ENCODE measurements around the gene MGST1.
"Not testable (repeated sequence)": the region's sequence is repeated elsewhere in the genome, so short reads cannot be mapped to it uniquely, and the experiment has no call there.

The MGST1 gene

GRCh38 chr12:16384732-16385131, 37.3 kb downstream of the MGST1 start:
- H3K9me3 ChIP-seq = no peaks in the 10 kb centered on the region
- H3K4me1 ChIP-seq = no peaks in the 10 kb centered on the region
- no peak overlapping the region for H3K4me3 ChIP-seq
- TF ChIP-seq Cebpa-rat (IDR thresholded peaks at IDR 0.05) = no peak
- H3K27me3 ChIP-seq = no peaks in the 10 kb centered on the region
- no peak overlapping the region for H3K9ac ChIP-seq
- no peaks in the 10 kb centered on the region for H4K20me1 ChIP-seq
- no peaks in the 10 kb centered on the region for H3K36me3 ChIP-seq
- H3K27ac ChIP-seq = no peak overlapping the region
- no peak overlapping the region for H3K4me2 ChIP-seq

- no peaks in the 10 kb centered on the region for H4K20me1 ChIP-seq
- no peak overlapping the region for H3K9ac ChIP-seq
- H3K4me3 ChIP-seq = no peak overlapping the region
- H3K9me3 ChIP-seq = no peaks in the 10 kb centered on the region
- no peaks in the 10 kb centered on the region for H3K27me3 ChIP-seq
- no peaks in the 10 kb centered on the region for H3K4me1 ChIP-seq
- TF ChIP-seq Cebpa-rat (IDR thresholded peaks at IDR 0.05) = no peak
- no peak overlapping the region for H3K4me2 ChIP-seq
- no peaks in the 10 kb centered on the region for H3K36me3 ChIP-seq
- no peak overlapping the region for H3K27ac ChIP-seq
These were observed 38.6 kb downstream of the MGST1 start for GRCh38 chr12:16385782-16386646.

DNA sequence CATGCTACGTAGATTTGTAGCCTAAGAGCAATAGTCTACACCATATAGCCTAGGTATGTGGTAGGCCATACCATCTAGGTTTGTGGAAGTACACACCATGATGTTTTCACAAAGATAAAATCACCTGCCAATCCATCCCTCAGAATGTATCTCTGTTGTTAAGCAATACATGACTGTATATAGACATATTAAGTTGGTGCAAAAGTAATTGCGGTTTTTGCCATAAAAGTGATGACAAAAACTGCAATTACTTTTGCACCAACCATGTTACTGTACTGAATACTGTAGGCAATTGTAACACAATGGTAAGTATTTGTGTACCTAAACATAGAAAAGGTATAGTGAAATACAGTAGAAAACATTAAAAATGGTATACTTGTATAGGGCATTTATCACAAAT, 40.5 kb downstream of the MGST1 start:
- Histone ChIP-seq H3K4me2 (no peak overlapping the region), H3K27ac (no peak overlapping the region), H3K27me3 (no peaks in the 10 kb centered on the region), H3K36me3 (no peaks in the 10 kb centered on the region), H3K4me1 (no peaks in the 10 kb centered on the region), H3K9me3 (no peaks in the 10 kb centered on the region), H3K4me3 (no peak overlapping the region), H4K20me1 (no peaks in the 10 kb centered on the region), H3K9ac (no peak overlapping the region)
- TF ChIP-seq Cebpa-rat (IDR thresholded peaks at IDR 0.05) = no peak

GRCh38 chr12:16389594-16389993, 42.1 kb downstream of the MGST1 start:
- H3K4me3 ChIP-seq = no peak overlapping the region
- H3K9ac ChIP-seq = no peak overlapping the region
- H3K4me2 ChIP-seq = no peak overlapping the region
- H3K27ac ChIP-seq = no peak overlapping the region
- 0 out of 2 replicates have a peak, but pooled peaks have one; percentile 20 for TF ChIP-seq Cebpa-rat (IDR thresholded peaks at IDR 0.05)
- no peaks in the 10 kb centered on the region for H3K4me1 ChIP-seq
- no peaks in the 10 kb centered on the region for H3K36me3 ChIP-seq
- no peaks in the 10 kb centered on the region for H4K20me1 ChIP-seq
- no peaks in the 10 kb centered on the region for H3K27me3 ChIP-seq
- peaks cover 6% of the 10 kb centered on the region; the same call in 1 of the 2 replicates for H3K9me3 ChIP-seq

- H3K36me3 ChIP-seq = no peaks in the 10 kb centered on the region
- H4K20me1 ChIP-seq = no peaks in the 10 kb centered on the region
- no peak overlapping the region for H3K9ac ChIP-seq
- no peak overlapping the region for H3K4me2 ChIP-seq
- H3K4me3 ChIP-seq = no peak overlapping the region
- no peaks in the 10 kb centered on the region for H3K4me1 ChIP-seq
- no peak for TF ChIP-seq Cebpa-rat (IDR thresholded peaks at IDR 0.05)
- peaks cover 7% of the 10 kb centered on the region; the same call in 1 of the 2 replicates for H3K9me3 ChIP-seq
- no peaks in the 10 kb centered on the region for H3K27me3 ChIP-seq
- H3K27ac ChIP-seq = no peak overlapping the region
These were observed 45.5 kb downstream of the MGST1 start for GRCh38 chr12:16392846-16393535.

DNA sequence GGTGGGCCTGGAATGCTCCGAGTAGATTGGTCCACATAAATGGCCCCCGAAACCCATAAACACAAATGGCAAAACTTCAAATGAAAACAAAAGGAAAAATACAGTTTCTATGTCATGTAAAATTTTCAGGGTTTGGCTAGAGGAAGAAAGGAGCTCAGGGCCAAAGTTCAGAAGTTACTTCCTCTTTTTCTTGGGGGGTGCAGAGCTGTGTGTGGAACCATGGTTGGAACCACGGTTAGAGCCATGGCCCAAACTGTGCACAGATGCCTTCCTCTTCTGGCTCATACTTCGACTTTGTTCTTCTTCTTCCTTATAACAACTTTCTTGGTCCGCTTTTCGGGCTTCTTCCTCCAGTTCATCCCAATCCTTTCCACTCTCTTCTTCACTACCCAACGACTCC, 51.7 kb downstream of the MGST1 start:
- H3K4me1 ChIP-seq = no peaks in the 10 kb centered on the region
- no peaks in the 10 kb centered on the region for H3K36me3 ChIP-seq
- no peak overlapping the region for H3K27ac ChIP-seq
- no peak overlapping the region for H3K9ac ChIP-seq
- TF ChIP-seq Cebpa-rat (IDR thresholded peaks at IDR 0.05) = no peak
- H3K9me3 ChIP-seq = 0 out of 2 replicates have a peak, but pooled peaks cover 3% of the 10 kb centered on the region
- H4K20me1 ChIP-seq = no peaks in the 10 kb centered on the region
- H3K27me3 ChIP-seq = no peaks in the 10 kb centered on the region
- H3K4me3 ChIP-seq = no peak overlapping the region
- H3K4me2 ChIP-seq = no peak overlapping the region

DNA sequence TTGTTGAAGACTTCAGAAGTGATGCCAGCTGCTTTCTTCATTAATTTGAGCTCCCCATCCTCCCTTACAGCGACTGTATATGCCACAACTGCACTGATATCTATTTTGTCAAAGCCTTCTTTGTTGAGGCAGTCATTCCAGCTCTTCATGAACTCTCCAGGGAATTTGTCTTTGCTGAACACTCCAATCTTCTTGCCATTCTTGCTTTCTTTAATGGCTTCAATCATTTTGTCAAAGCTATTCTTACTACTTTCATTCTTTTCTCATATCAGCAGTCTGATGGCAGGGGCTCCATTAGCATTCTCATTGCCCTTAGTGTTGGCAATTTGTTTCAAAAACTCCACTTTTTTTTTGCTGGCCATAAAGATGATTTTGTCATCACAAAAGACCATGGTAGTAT, 54.4 kb downstream of the MGST1 start:
- not testable (repeated sequence) for H4K20me1 ChIP-seq, H3K27ac ChIP-seq, H3K4me2 ChIP-seq, H3K4me1 ChIP-seq, H3K4me3 ChIP-seq, H3K36me3 ChIP-seq, H3K9me3 ChIP-seq, H3K9ac ChIP-seq, H3K27me3 ChIP-seq

DNA sequence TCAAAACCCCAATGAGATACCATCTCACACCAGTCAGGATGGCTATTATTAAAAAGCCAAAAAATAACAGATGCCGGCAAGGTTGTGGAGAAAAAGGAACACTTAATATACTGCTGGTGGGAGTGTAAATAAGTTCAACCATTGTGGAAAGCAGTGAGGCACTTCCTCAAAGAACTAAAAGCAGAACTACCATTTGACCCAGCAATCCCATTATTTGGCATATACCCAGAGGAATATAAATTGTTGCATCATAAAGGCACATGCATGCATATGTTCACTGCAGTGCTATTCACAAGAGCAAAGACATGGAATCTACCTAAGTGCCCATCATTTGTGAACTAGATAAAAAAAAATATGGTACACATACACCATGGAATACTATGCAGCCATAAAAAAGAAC, 59.9 kb downstream of the MGST1 start:
- Histone ChIP-seq H4K20me1 (no peaks in the 10 kb centered on the region), H3K4me2 (no peak overlapping the region), H3K4me1 (no peaks in the 10 kb centered on the region), H3K9me3 (no peaks in the 10 kb centered on the region), H3K36me3 (no peaks in the 10 kb centered on the region), H3K27me3 (no peaks in the 10 kb centered on the region), H3K27ac (no peak overlapping the region), H3K9ac (no peak overlapping the region), H3K4me3 (no peak overlapping the region)
- no peak for TF ChIP-seq Cebpa-rat (IDR thresholded peaks at IDR 0.05)

Measured in BLaER1 (cell line).